Muscle of back (tissue), 13 donors: ENCODE measurements around the gene CITED2. TPM values are rescaled to one million over a fixed set of nuclear protein-coding genes. Genes with fewer than 3 reads are reported as not detected.
"Not testable (repeated sequence)": the region's sequence is repeated elsewhere in the genome, so short reads cannot be mapped to it uniquely, and the experiment has no call there.

Experiments
- DNase-seq, 3 donors: peaks; one replicate each; pipeline versions ENCODE4 v3.0.0 to v3.0.0-alpha.2; 2013
- long read RNA-seq, 9 donors: transcript quantifications; one replicate each; lab custom pipeline, GENCODE V29; 2026
- polyA plus RNA-seq, 10 donors: library from polyadenylated mRNA; unstranded; fragments of 120-200 nt; gene quantifications; one replicate each; pipeline ENCODE4 v1.2.1, GENCODE V29; 2013; ENCODE audit not compliant: insufficient read length in 10 of 10

Gene CITED2
- 100 to 1,000 TPM in 4 of 10 donors, 10 to 100 TPM in 6; 61.2 to 117 (median 96.5) TPM for polyA plus RNA-seq
- long read RNA-seq, donor 1, transcript CITED2-201 (2 exons, 2,354 nt), result major isoform, 51 of 51 reads
- long read RNA-seq, donor 1, partial matches to known transcripts, result 0 of 51 reads
- long read RNA-seq, donor 1, other reads (novel, unspliced or antisense), result 0 of 51 reads
- long read RNA-seq, donor 2, transcript CITED2-201 (2 exons, 2,354 nt), result major isoform, 30 of 30 reads
- long read RNA-seq, donor 2, partial matches to known transcripts, result 0 of 30 reads
- long read RNA-seq, donor 2, other reads (novel, unspliced or antisense), result 0 of 30 reads
- long read RNA-seq, donor 3, result 0 reads
- long read RNA-seq, donor 4, transcript CITED2-201 (2 exons, 2,354 nt), result major isoform, 22 of 23 reads
- long read RNA-seq, donor 4, partial matches to known transcripts, result 0 of 23 reads
- long read RNA-seq, donor 4, other reads (novel, unspliced or antisense), result 0 of 23 reads
- long read RNA-seq, donor 5, transcript CITED2-201 (2 exons, 2,354 nt), result major isoform, 98 of 98 reads
- long read RNA-seq, donor 5, partial matches to known transcripts, result 0 of 98 reads
- long read RNA-seq, donor 5, other reads (novel, unspliced or antisense), result 0 of 98 reads
- long read RNA-seq, donor 6, transcript CITED2-201 (2 exons, 2,354 nt), result major isoform, 41 of 41 reads
- long read RNA-seq, donor 6, partial matches to known transcripts, result 0 of 41 reads
- long read RNA-seq, donor 6, other reads (novel, unspliced or antisense), result 0 of 41 reads
- long read RNA-seq, donor 7, transcript CITED2-201 (2 exons, 2,354 nt), result major isoform, 26 of 26 reads
- long read RNA-seq, donor 7, partial matches to known transcripts, result 0 of 26 reads
- long read RNA-seq, donor 7, other reads (novel, unspliced or antisense), result 0 of 26 reads
- long read RNA-seq, donor 8, transcript CITED2-201 (2 exons, 2,354 nt), result major isoform, 20 of 20 reads
- long read RNA-seq, donor 8, partial matches to known transcripts, result 0 of 20 reads
- long read RNA-seq, donor 8, other reads (novel, unspliced or antisense), result 0 of 20 reads
- long read RNA-seq, donor 9, transcript CITED2-201 (2 exons, 2,354 nt), result major isoform, 12 of 12 reads
- long read RNA-seq, donor 9, partial matches to known transcripts, result 0 of 12 reads
- long read RNA-seq, donor 9, other reads (novel, unspliced or antisense), result 0 of 12 reads

- peak; percentile 97 to 98 (median 98) for DNase-seq
These were observed at the start of gene CITED2 for GRCh38 chr6:139374357-139375225. Gene CITED2 (minus strand): TSS chr6:139374648. CDS start chr6:139373944, 704 bp downstream.

GRCh38 chr6:139423037-139423703 is 48.7 kb upstream of the CITED2 start:
- DNase-seq, result no peak

- no peak for DNase-seq
These were observed 47.9 kb upstream of the CITED2 start for GRCh38 chr6:139422105-139423036.

- no peak for DNase-seq
These were observed 44.2 kb upstream of the CITED2 start for GRCh38 chr6:139418481-139419132.

- no peak for DNase-seq
These were observed 41.7 kb upstream of the CITED2 start for GRCh38 chr6:139416146-139416545.

- no peak for DNase-seq
These were observed 40.9 kb upstream of the CITED2 start for GRCh38 chr6:139415365-139415764.

GRCh38 chr6:139412103-139412502 is 37.7 kb upstream of the CITED2 start:
- DNase-seq, result not testable (repeated sequence)

- DNase-seq, result peak in 1 of 3 donors; percentile 79
These were observed 34.6 kb upstream of the CITED2 start for GRCh38 chr6:139409026-139409425.

- peak in 1 of 3 donors; percentile 94 for DNase-seq
These were observed 33.3 kb upstream of the CITED2 start for GRCh38 chr6:139407718-139408222.

- DNase-seq, result no peak
These were observed 32.3 kb upstream of the CITED2 start for GRCh38 chr6:139406577-139407343.

GRCh38 chr6:139402876-139403386 is 28.5 kb upstream of the CITED2 start:
- DNase-seq, result peak in 1 of 3 donors; percentile 84

- no peak for DNase-seq
These were observed 24.2 kb upstream of the CITED2 start for GRCh38 chr6:139398658-139399057.

- peak in 1 of 3 donors; percentile 38 for DNase-seq
These were observed 21.4 kb upstream of the CITED2 start for GRCh38 chr6:139395891-139396301.

GRCh38 chr6:139395371-139395770 is 20.9 kb upstream of the CITED2 start:
- no peak for DNase-seq

- no peak for DNase-seq
These were observed 19.7 kb upstream of the CITED2 start for GRCh38 chr6:139394027-139394649.

- DNase-seq, result peak in 1 of 3 donors; percentile 42
These were observed 18.3 kb upstream of the CITED2 start for GRCh38 chr6:139392794-139393193.

- DNase-seq, result no peak
These were observed 17.3 kb upstream of the CITED2 start for GRCh38 chr6:139391709-139392108.
